K562 (cell line): ENCODE results near the gene PCBP3.

Experiments
- JUNB ChIP-seq: fragments of 450-650 bp; formaldehyde crosslinking; conservative IDR thresholded peaks from 2 replicates; pipeline ENCODE4 v1.4.0; 2020; ENCODE audit warnings: mild to moderate bottlenecking
- XRCC3 ChIP-seq: fragments of 450-650 bp; IDR thresholded peaks from 2 replicates; pipeline ENCODE4 v1.6.1; 2017; ENCODE audit warnings: mild to moderate bottlenecking, moderate library complexity
- TF ChIP-seq, protein P1 (sequence below), 3 experiments: IDR thresholded peaks in 2 of 3; conservative IDR thresholded peaks in 1 of 3; 2 replicates each; pipeline ENCODE4 v1.5.1; 2011 to 2012; ENCODE audit warnings: low read length in 3 of 3, mild to moderate bottlenecking in 3 of 3, control low read depth in 2 of 3, improper control_type of control experiment in 1 of 3, inconsistent platforms in 1 of 3, low read depth in 1 of 3, mixed read lengths in 1 of 3, moderate library complexity in 1 of 3; ENCODE audit not compliant: insufficient read depth in 2 of 3

DNA sequence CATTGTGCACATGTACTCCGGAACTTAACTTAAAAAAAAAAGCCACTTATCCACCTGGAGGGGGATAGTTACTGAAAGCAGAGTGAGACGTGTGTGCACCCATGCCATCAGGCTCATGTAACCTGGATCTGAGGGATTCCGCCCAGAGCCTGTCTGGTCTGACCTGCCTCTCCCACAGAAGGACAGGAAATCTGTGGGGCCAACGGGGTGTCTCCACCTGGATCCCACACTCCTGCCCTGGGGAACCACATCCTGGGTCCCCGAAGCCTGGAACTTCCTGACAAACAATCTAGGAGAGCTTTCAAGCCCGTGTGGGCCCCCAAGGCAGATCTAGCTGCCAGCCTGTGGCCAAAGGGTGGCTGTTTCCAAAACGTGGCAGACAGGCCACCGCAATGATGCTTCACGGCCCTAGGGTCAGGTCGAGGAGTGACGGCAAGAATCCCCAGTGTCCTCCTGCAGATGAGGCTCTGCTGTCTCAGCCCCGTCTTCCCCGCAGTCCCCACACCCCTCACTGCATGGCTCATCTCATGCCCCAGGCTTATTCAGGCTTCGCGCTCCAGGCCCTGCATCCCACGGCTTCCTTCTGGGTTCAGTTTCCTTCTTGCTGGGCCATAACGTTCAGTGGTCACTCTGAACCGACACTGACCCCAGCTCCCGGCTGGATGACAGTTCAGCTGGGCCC, 21.0 kb upstream of the PCBP3 start:
- no peak for TF ChIP-seq JUNB (CRISPR knock-in tag)
- no peak for TF ChIP-seq XRCC3
- TF ChIP-seq, protein P1, sequence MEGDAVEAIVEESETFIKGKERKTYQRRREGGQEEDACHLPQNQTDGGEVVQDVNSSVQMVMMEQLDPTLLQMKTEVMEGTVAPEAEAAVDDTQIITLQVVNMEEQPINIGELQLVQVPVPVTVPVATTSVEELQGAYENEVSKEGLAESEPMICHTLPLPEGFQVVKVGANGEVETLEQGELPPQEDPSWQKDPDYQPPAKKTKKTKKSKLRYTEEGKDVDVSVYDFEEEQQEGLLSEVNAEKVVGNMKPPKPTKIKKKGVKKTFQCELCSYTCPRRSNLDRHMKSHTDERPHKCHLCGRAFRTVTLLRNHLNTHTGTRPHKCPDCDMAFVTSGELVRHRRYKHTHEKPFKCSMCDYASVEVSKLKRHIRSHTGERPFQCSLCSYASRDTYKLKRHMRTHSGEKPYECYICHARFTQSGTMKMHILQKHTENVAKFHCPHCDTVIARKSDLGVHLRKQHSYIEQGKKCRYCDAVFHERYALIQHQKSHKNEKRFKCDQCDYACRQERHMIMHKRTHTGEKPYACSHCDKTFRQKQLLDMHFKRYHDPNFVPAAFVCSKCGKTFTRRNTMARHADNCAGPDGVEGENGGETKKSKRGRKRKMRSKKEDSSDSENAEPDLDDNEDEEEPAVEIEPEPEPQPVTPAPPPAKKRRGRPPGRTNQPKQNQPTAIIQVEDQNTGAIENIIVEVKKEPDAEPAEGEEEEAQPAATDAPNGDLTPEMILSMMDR (IDR thresholded peaks at IDR 0.05 in 2 of 3, conservative IDR thresholded peaks at IDR 0.05 in 1 of 3; ENCODE audit: insufficient read depth in 2 of 3, low read depth in 1 of 3, low read length in 3 of 3): no peak
